HepG2 (cell line): ENCODE data around the gene ME3. TPM values are rescaled to one million over a fixed set of nuclear protein-coding genes. Genes with fewer than 3 reads are reported as not detected.

ENCODE experiments used
- ATAC-seq: fragments of 200-7000 bp; cut with Tn5 transposase; 3 replicates; pipeline ENCODE4 v1.9.1; 2020; ENCODE audit warnings: mild to moderate bottlenecking, moderate library complexity
- BruUV-seq: library from RNA; stranded (reverse); fragments of 400-500 nt; replicated peaks from 2 replicates; lab custom pipeline; 2021; lab: Mats Ljungman, UMichigan
- CTCF ChIA-PET: fragments of 300-600 bp; formaldehyde crosslinking; extraction: SDS; loops from one replicate; lab custom pipeline; 2021; ENCODE audit warnings: low total read pairs, inconsistent platforms, low intra/inter-chr PET ratio; lab: Yijun Ruan, JAX
- POLR2A ChIA-PET: fragments of 350-600 bp; sonication (Branson Sonifier 250); formaldehyde crosslinking; loops from one replicate; lab custom pipeline; 2020; ENCODE audit warnings: antibody characterized with exemption, inconsistent platforms; lab: Yijun Ruan, JAX
- DNase-seq: peaks from one replicate; pipeline ENCODE4 v3.0.0-alpha.2; 2015; ENCODE audit warnings: low spot score
- FAIRE-seq: peaks from 3 replicates; lab custom pipeline; 2011; peaks lifted over from hg19 to GRCh38; lab: Jason Lieb, UNC
- H2AFZ ChIP-seq: one replicate; pipeline ENCODE4 v1.6.1; 2011; ENCODE audit warnings: low read length, inconsistent platforms
- H3K27ac ChIP-seq: fragments of 300-600 bp; 3 replicates; pipeline ENCODE4 v1.8.0; 2011; ENCODE audit warnings: mixed run types, mild to moderate bottlenecking, mixed read lengths, low read length, inconsistent platforms; ENCODE audit not compliant: insufficient read depth; ENCODE audit errors: extremely low read length
- H3K27me3 ChIP-seq, 2 experiments: fragments of 200-600 bp in 1 of 2; 2 replicates in 1 of 2; 3 replicates in 1 of 2; pipeline versions ENCODE4 v1.6.0 to v1.8.0; 2011; ENCODE audit warnings: low read length in 2 of 2, mild to moderate bottlenecking in 2 of 2, moderate library complexity in 2 of 2, inconsistent platforms in 1 of 2; ENCODE audit not compliant: insufficient read depth in 2 of 2, control insufficient read depth in 1 of 2
- H3K36me3 ChIP-seq, 2 experiments: fragments of 200-600 bp in 1 of 2; replicated peaks in 1 of 2; 2 replicates in 1 of 2; 3 replicates in 1 of 2; pipeline versions ENCODE4 v1.5.1 to v1.8.0; 2011; ENCODE audit warnings: low read length in 2 of 2, inconsistent platforms in 1 of 2; ENCODE audit not compliant: insufficient read depth in 2 of 2, control insufficient read depth in 1 of 2
- H3K4me1 ChIP-seq: 2 replicates; pipeline ENCODE4 v1.5.1; 2012; ENCODE audit warnings: low read length, inconsistent platforms; ENCODE audit not compliant: insufficient read depth
- H3K4me2 ChIP-seq: 2 replicates; pipeline ENCODE4 v1.6.0; 2011; ENCODE audit warnings: low read depth, low read length, inconsistent platforms
- H3K4me3 ChIP-seq, 3 experiments: fragments of 200-600 bp in 1 of 3; sonication (generic), shearing (Covaris generic) in 1 of 3; replicated peaks in 1 of 3; 2 replicates each; pipeline ENCODE4 v1.5.1; 2011 to 2016; ENCODE audit warnings: low read length in 3 of 3, inconsistent platforms in 2 of 3, low read depth in 2 of 3, mild to moderate bottlenecking in 2 of 3, control low read depth in 1 of 3, mixed read lengths in 1 of 3; ENCODE audit not compliant: insufficient read depth in 1 of 3
- H3K79me2 ChIP-seq: one replicate; pipeline ENCODE4 v1.6.1; 2011; ENCODE audit warnings: low read length, inconsistent platforms; ENCODE audit not compliant: insufficient read depth
- H3K9ac ChIP-seq: 2 replicates; pipeline ENCODE4 v1.6.0; 2011; ENCODE audit warnings: mild to moderate bottlenecking, low read depth, low read length, inconsistent platforms; ENCODE audit not compliant: insufficient read depth
- H3K9me3 ChIP-seq: 2 replicates; pipeline ENCODE4 v1.5.1; 2012; ENCODE audit warnings: mild to moderate bottlenecking, low read length
- H4K20me1 ChIP-seq: 2 replicates; pipeline ENCODE4 v1.6.0; 2011; ENCODE audit warnings: inconsistent platforms, mild to moderate bottlenecking, low read length, moderate library complexity; ENCODE audit not compliant: insufficient read depth
- CREB3 ChIP-seq: sonication (generic); formaldehyde crosslinking; IDR thresholded peaks from 2 replicates; pipeline ENCODE4 v1.5.0; 2020; ENCODE audit warnings: missing genetic modification reagents
- MAFF ChIP-seq: IDR thresholded peaks from 2 replicates; pipeline ENCODE4 v1.6.1; 2011; ENCODE audit warnings: low read depth, low read length, improper control_type of control experiment
- MAFK ChIP-seq, 2 experiments: IDR thresholded peaks in 1 of 2; conservative IDR thresholded peaks in 1 of 2; 2 replicates each; pipeline ENCODE4 v1.6.1; 2011; ENCODE audit warnings: improper control_type of control experiment in 2 of 2, low read length in 2 of 2
- MED8 ChIP-seq: sonication (generic); formaldehyde crosslinking; IDR thresholded peaks from 2 replicates; pipeline ENCODE4 v1.8.1; 2023; ENCODE audit warnings: mild to moderate bottlenecking, missing genetic modification reagents; ENCODE audit not compliant: insufficient replicate concordance
- SIX4 ChIP-seq: sonication (generic); formaldehyde crosslinking; IDR thresholded peaks from 2 replicates; pipeline ENCODE4 v1.4.0; 2020; ENCODE audit warnings: missing genetic modification reagents
- ZNF496 ChIP-seq: sonication (generic); formaldehyde crosslinking; IDR thresholded peaks from 2 replicates; pipeline ENCODE4 v1.8.1; 2023; ENCODE audit warnings: mild to moderate bottlenecking, moderate library complexity, missing genetic modification reagents; ENCODE audit not compliant: insufficient replicate concordance
- WGBS: methylation state at CpG from one replicate; pipeline ENCODE4 v1.1.6; 2017; ENCODE audit warnings: low lambda C conversion rate; 5-methylcytosine and 5-hydroxymethylcytosine counted together
- in situ Hi-C: cut with HindIII; loops from 2 replicates; pipeline ENCODE4 v1.10.0; 2017; ENCODE audit warnings: low pct_unique_long_range_greater_than_20kb; ENCODE audit not compliant: extremely low pct_ligation_motif_present
- intact Hi-C: fragments of 100-400 bp; cut with micrococcal nuclease; formaldehyde crosslinking; loops from one replicate; pipeline ENCODE4 v1.10.0; 2022; ENCODE audit not compliant: unreplicated experiment
- polyA plus RNA-seq, 8 experiments: library from polyadenylated mRNA; depleted of rRNA in 3 of 8; stranded (reverse) in 7 of 8; unstranded in 1 of 8; fragments of >200 nt; fragmentation: Illumina TruSeq in 4 of 8; extraction: Trizol in 4 of 8; gene quantifications; 2 replicates each; pipeline versions ENCODE4 v1.2.1 to v1.2.3, GENCODE V29; 2011 to 2016; ENCODE audit warnings: low read depth in 4 of 8, missing spikeins in 1 of 8, mixed read lengths in 1 of 8; ENCODE audit not compliant: insufficient read depth in 1 of 8
- total RNA-seq, 5 experiments: library from RNA; depleted of rRNA; stranded (reverse); fragments of >200 nt; fragmentation: Illumina TruSeq; extraction: Trizol; gene quantifications; 2 replicates each; pipeline ENCODE4 v1.2.3, GENCODE V29; 2016; ENCODE audit warnings: low read depth in 1 of 5
- TF ChIP-seq, protein P1 (sequence below): sonication (generic); formaldehyde crosslinking; IDR thresholded peaks from 2 replicates; pipeline ENCODE4 v1.9.0; 2022; ENCODE audit warnings: missing genetic modification reagents, mild to moderate bottlenecking, borderline replicate concordance
- TF ChIP-seq, protein P2 (sequence below): sonication (generic); formaldehyde crosslinking; IDR thresholded peaks from 2 replicates; pipeline ENCODE4 v1.8.0; 2022; ENCODE audit warnings: low read depth, missing genetic modification reagents
- TF ChIP-seq, protein P3 (sequence below): sonication (generic); formaldehyde crosslinking; IDR thresholded peaks from 2 replicates; pipeline ENCODE4 v1.4.0; 2020; ENCODE audit warnings: missing genetic modification reagents

ME3 gene
- total and polyA plus RNA-seq, 2 of the 13 experiments (the other 11 are each of a cell fraction or from before 2014, with no cell fraction given), result not detected

DNA sequence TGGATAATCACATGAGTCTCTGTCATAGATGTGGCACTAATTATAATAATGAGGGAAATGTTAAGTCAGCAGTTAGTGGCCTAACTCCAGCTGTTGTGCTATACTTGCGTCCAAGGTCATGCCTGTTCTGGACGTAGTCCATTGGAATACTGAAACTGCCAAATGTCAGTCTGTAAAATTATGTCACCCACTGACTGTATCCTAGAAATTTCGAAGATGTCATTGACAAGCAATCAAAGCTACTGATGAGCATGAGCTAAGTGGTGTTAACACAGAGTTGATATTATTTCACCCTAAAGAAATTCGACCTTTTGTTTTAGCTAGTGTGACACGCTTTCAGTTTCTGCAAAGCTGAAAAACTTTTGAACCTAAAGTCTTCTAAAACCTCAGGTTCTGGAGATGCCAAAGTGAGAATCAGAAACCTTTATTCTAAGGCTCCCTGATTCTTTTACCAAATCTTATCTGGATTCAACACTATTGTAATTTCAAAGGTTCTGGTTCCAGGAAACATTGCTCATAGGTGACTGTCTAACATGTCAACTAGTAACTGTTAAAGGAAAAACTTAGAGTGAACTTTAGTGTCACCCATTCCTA is 14.9 kb upstream of the ME3 start:
- H3K9me3 ChIP-seq, result no peaks in the 10 kb centered on the region
- H3K79me2 ChIP-seq, result no peaks in the 10 kb centered on the region
- no peak overlapping the region for H3K9ac ChIP-seq
- peaks cover 0 to 18% of the 10 kb centered on the region in 2 experiments; a peak in 3 of 5 replicates for H3K27me3 ChIP-seq
- ATAC-seq (no peak), DNase-seq (no peak), FAIRE-seq (no peak)
- peak; percentile 74 for TF ChIP-seq MAFF
- no peak for TF ChIP-seq SIX4 (CRISPR knock-in tag)
- no peak for TF ChIP-seq MED8 (CRISPR knock-in tag)
- TF ChIP-seq MAFK (conservative IDR thresholded peaks at IDR 0.05 in 1 of 2, IDR thresholded peaks at IDR 0.05 in 1 of 2; ENCODE audit: low read length in 2 of 2), result peak; percentile 65 to 75
- no peak overlapping the region for H3K4me3 ChIP-seq
- H3K36me3 ChIP-seq, result no peaks in the 10 kb centered on the region
- H4K20me1 ChIP-seq, result peaks cover 3% of the 10 kb centered on the region; the same call in 1 of the 2 replicates
- BruUV-seq, result no TSS peak
- H2AFZ ChIP-seq, result no peak overlapping the region
- 31% methylated on average over 5 of the region's 5 CpGs for WGBS
- in situ Hi-C loops (no loop called here), intact Hi-C loops (no loop called here)
- CTCF ChIA-PET, result no interaction called here
- no peak overlapping the region for H3K27ac ChIP-seq
- H3K4me1 ChIP-seq, result no peaks in the 10 kb centered on the region
- POLR2A ChIA-PET, result no interaction called here
- no peak overlapping the region for H3K4me2 ChIP-seq

DNA sequence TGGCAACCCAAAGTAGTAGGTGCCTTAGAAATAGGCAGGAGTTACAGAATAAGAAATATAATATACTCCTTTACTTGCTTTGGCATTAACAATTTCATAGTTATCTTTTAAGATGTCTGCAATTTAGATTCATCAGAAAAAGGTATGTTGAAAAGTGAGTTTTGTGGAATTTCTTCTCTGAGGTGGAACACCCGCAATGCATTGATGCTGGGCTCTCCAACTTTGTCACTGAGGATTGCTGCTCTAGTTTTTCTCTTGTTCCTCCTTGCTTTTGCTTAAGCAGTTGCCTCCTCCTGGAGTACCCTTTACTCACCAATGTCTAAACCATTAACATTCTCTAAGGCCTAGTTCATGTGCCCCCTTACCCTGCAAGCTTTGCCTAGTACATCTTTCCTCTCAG is 14.1 kb upstream of the ME3 start:
- ChIA-PET POLR2A (no interaction called here), CTCF (no interaction called here)
- in situ Hi-C loops (no loop called here), intact Hi-C loops (no loop called here)
- Histone ChIP-seq H3K4me2 (no peak overlapping the region), H2AFZ (no peak overlapping the region), H3K79me2 (no peaks in the 10 kb centered on the region), H3K27ac (no peak overlapping the region), H3K36me3 (no peaks in the 10 kb centered on the region), H3K27me3 (peaks cover 2 to 22% of the 10 kb centered on the region in 2 experiments), H3K4me1 (no peaks in the 10 kb centered on the region), H4K20me1 (peaks cover 7% of the 10 kb centered on the region; the same call in 1 of the 2 replicates), H3K9me3 (no peaks in the 10 kb centered on the region), H3K4me3 (no peak overlapping the region), H3K9ac (no peak overlapping the region)
- no TSS peak for BruUV-seq
- WGBS, result 82% methylated on average over 1 of the region's 1 CpG
- FAIRE-seq (no peak), DNase-seq (no peak), ATAC-seq (no peak)
- TF ChIP-seq, protein P1, sequence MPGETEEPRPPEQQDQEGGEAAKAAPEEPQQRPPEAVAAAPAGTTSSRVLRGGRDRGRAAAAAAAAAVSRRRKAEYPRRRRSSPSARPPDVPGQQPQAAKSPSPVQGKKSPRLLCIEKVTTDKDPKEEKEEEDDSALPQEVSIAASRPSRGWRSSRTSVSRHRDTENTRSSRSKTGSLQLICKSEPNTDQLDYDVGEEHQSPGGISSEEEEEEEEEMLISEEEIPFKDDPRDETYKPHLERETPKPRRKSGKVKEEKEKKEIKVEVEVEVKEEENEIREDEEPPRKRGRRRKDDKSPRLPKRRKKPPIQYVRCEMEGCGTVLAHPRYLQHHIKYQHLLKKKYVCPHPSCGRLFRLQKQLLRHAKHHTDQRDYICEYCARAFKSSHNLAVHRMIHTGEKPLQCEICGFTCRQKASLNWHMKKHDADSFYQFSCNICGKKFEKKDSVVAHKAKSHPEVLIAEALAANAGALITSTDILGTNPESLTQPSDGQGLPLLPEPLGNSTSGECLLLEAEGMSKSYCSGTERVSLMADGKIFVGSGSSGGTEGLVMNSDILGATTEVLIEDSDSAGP (CRISPR knock-in tag), result no peak
- no peak for TF ChIP-seq ZNF496
- TF ChIP-seq CREB3, result no peak
- TF ChIP-seq, protein P2, sequence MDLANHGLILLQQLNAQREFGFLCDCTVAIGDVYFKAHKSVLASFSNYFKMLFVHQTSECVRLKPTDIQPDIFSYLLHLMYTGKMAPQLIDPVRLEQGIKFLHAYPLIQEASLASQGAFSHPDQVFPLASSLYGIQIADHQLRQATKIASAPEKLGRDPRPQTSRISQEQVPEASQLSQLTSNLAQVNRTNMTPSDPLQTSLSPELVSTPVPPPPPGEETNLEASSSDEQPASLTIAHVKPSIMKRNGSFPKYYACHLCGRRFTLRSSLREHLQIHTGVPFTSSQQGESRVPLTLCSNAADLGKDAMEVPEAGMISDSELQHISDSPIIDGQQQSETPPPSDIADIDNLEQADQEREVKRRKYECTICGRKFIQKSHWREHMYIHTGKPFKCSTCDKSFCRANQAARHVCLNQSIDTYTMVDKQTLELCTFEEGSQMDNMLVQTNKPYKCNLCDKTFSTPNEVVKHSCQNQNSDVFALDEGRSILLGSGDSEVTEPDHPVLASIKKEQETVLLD (CRISPR knock-in tag), result no peak
- TF ChIP-seq, protein P3, sequence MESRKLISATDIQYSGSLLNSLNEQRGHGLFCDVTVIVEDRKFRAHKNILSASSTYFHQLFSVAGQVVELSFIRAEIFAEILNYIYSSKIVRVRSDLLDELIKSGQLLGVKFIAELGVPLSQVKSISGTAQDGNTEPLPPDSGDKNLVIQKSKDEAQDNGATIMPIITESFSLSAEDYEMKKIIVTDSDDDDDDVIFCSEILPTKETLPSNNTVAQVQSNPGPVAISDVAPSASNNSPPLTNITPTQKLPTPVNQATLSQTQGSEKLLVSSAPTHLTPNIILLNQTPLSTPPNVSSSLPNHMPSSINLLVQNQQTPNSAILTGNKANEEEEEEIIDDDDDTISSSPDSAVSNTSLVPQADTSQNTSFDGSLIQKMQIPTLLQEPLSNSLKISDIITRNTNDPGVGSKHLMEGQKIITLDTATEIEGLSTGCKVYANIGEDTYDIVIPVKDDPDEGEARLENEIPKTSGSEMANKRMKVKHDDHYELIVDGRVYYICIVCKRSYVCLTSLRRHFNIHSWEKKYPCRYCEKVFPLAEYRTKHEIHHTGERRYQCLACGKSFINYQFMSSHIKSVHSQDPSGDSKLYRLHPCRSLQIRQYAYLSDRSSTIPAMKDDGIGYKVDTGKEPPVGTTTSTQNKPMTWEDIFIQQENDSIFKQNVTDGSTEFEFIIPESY, result no peak
